HG03521 (cell line): ENCODE data around the gene BABAM2.

Experiments used
- ATAC-seq: cut with Tn5 transposase; IDR thresholded peaks from one replicate; pipeline ENCODE4 v1.9.1; 2021; ENCODE audit warnings: mild to moderate bottlenecking, moderate library complexity; ENCODE audit not compliant: unreplicated experiment

Gene BABAM2

DNA sequence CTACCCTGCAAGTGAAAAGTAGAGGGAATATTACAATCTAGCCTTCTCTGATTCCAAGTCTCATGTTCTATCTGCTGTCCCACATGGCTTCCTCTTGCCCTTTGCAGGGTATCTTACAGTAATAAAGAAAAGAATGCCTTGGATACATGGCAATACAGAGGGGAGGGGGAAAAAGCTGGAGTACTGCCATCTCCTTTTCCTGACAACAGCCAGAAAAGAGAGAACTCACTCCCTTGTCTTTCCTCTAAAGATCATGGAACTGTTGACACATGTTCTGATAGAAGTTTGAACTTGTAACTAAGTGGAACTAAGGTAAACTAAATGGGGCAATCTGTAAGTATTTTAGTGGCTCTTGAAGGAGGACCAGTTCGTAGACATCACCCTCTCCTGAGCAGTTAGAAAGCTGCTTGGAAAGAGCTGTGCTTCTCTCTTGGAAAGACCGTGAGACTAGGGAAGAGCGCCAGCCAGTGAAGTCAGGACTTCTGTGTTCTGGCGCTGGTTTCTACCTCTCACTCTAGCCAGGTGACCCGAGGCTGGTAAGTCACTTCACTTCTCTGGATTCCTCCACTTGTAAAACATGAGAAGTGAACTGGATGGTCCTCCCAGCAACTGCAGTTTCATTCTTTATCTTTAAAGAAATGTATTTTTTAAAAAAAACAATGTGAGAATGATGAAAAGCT, 259.8 kb downstream of the BABAM2 start:
- ATAC-seq = no peak

DNA sequence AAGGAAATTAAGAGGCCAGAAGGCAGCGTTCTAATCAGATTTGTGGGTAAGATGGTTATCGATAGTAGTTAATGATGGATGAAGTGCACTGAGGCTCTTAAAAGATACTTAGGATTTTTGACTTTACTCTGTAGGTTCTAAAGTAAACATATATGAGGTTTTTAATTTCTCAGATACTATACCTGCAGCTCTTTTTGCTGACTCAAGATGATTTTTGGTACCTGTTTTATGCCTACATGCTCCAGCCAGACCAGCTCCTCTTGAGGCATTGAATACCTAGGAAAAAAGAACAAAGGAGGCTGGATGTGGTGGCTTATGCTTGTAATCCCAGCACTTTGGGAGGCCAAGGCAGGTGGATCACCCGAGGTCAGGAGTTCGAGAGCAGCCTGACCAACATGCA, 260.5 kb downstream of the BABAM2 start:
- no peak for ATAC-seq

DNA sequence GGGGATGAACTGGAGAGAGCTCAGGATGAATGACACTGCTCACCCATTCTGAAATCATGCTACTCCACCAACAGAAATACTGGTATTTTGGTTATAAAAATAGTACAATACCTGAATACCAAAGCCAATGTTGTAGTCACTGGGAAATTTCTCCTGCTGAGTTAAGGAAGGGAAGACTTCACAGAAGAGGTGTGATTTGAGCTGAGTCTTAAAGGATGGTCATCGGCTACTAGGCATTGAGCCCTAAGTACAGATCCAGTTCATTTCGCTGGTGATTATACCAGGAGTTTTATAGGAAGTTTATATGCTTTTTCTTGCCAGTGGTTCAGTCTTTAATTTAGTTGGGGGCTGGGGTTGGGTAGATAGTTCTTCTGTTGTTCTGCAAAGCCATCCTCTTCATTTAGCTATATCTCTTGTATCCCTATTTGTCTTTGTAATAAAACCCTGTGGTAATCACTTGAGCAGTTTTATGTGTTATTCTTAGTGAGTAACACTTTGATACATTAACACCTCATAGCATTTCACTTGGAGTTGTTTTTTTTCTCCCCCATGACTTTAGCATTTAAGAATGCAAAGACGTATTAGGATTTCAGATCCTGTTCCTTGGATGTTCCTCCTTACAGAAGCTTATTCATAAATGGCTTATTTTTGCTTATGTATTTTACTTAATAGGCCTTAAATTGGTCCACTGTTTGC, 262.2 kb downstream of the BABAM2 start:
- ATAC-seq = no peak

DNA sequence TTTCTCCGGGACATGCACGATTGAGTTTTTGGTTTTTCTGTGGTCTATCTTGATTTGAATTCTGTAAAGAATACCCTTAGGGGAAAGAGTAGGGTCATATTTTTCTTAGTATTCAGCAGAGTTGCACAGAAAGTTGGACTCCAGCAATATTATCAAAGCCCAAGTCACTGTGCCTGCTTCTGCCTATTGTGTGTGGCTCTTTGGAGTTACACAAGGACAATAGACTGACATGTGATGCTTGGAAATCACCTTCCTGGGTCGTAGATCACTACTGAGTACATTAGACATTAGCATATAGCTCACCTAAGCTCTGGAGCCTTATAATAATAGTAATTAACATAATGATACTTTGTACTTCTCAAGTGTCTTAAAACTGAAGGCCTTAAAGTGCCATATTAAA, 263.3 kb downstream of the BABAM2 start:
- ATAC-seq = no peak

DNA sequence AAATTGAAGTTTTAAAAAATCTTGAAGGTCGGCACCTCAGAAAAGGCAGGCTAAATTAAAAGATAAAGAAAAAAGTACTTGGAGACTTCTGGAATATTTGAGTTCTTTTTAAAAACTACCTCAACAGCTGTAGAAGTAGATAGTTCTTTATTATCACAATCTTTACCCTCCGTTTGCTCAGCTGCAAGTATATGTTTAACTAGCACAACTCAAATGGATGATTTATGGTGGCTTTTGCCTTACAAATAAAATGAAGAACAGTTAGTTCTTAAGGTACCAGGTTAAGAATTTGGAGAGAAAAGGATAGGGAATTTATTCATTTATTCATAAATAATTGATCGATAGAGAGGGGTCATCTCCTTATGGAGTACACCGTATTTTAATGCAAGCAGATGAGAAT, 264.6 kb downstream of the BABAM2 start:
- no peak for ATAC-seq

DNA sequence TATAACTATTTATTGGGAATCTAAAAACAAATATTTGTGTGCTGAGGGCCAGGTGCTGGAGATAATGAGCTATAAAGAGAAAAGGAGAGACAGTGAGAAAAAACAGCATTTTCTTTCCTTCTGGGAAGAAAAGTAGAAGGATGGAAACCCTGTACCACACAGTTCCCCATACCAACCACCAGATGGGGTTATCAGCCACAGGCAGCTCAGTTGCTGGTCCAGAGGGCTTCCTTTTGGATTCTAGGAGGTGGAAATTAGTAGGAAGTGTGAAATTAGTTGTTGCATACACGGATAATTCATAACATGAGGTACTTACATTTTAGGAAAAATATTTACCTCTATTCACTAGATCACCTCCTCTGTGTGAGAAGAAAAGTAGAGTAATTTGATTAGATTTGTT, 265.1 kb downstream of the BABAM2 start:
- ATAC-seq = no peak

DNA sequence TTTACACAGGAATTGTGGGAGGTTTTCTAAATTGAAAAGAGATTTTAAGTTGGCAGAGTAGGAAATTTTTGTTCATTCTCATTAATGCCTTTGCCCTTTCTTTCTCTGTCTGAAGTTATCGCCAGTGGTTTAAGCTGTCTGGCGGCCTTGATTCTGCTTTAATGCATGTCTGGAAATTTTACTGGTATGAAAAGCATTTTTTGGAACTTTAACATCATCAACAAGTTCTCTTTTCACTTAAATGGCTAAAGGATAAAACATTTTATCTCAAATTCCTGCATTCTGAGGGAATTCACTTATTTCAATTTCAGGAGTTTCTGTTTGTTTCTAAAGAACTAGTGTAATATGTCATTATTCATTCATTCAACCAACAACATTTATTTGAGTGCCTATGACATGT, 268.3 kb downstream of the BABAM2 start:
- no peak for ATAC-seq

DNA sequence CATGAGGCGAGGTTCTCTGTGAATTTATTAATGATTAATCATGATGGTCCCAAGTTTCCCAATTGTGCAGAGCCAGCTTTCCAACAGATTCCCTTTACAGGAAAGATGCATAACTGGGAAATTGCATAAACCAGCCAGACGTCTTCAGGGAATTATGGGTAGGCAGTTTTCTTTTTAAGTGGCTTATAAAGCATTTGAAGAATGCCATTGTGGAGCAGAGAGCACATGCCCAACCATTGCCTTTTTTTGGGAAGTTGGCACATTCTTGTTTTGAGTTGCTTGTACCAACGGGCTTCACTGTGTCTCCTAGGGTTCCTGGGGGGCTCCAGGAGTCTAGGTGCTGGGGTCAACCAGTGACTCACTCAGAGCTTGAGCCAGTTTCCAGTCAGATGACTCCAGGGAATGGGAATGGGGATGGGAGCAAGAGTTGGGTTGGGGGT, 270.5 kb downstream of the BABAM2 start:
- no peak for ATAC-seq

DNA sequence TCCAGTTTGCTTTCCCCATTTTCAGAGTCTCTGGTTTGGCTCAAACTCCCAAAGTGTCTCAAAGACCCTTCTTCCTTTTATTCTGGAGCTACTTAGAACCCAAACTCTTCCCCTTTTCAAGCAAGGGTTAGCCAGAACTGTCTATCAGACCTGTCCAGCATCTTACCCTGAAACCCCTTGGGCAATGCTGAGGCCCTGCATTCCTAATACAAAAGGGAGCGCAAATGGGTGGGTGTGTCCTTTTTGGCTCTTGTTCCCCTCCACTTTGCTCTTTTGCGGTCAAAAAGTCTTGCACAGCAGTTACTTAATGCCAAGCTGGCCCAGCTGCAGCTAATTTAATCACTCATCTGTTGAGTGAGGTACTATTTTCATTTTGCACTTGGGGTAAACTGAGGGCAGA, 270.9 kb downstream of the BABAM2 start:
- no peak for ATAC-seq

DNA sequence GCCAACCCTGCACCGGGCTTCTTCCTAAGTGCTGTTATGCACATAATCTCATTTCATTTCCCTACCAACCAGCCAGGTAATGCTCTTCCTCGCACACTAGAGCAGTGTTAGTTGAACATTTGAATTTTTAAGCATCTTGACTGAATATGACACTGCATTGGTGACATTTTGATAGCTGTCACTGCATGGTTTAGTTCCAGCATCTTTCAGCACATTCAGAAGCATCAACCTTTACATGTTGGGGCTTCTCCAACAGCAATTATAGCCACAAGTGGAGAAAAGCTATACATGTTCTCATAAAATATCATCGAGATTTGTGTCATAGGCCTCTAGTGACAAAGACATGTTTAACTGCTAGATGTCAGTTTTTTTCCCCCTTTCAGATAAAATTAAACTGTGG, 272.0 kb downstream of the BABAM2 start:
- ATAC-seq = no peak

DNA sequence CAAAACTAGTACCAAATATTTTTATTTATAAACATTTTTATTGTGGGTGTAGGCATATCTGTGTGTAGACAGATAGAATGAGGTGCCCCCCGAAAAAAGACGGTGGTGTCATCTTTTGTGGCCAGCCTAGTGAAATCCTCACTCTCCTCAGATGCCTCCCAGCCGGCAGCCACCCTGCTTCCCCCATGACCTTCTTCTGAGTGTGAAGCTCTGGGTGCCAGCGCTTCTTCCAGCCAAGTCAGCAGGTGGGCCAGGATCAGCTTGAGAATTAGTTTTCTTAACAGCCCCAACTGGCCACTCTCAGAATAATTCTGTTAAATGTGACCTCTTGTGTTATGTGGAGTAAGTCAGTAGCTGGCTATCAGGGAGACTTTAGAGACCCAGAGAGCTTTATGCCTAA, 272.5 kb downstream of the BABAM2 start:
- ATAC-seq = no peak

DNA sequence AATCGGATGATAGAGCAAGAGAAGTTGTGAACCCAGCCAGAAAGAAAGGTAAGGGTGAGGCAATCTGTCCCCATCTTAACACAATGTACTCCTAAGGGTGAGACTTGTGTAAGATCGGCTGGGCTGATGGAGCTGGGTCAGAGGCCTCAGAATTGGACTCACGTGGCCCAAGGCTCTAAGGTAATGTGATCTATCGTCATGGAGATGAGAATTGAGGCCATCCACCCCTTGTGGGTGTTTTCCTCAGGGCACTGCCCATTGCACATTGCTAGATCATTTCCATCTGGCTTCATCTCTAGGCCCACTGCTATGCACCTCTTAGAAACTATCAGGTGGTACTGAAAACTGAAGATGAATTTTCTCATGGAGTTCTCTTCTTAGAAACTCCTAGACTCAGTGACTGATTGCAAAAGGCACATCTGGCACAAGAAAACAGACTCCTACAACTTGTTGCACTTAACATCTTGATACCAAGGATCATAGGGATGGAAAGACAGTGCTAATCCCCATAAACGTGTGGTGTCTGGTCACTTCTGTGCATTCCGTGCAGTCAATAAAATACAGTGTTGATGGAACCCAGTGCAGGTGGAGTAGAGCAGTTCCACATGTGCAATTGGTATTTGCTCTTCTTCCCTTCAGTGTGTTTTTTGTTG, 273.2 kb downstream of the BABAM2 start:
- ATAC-seq = no peak

DNA sequence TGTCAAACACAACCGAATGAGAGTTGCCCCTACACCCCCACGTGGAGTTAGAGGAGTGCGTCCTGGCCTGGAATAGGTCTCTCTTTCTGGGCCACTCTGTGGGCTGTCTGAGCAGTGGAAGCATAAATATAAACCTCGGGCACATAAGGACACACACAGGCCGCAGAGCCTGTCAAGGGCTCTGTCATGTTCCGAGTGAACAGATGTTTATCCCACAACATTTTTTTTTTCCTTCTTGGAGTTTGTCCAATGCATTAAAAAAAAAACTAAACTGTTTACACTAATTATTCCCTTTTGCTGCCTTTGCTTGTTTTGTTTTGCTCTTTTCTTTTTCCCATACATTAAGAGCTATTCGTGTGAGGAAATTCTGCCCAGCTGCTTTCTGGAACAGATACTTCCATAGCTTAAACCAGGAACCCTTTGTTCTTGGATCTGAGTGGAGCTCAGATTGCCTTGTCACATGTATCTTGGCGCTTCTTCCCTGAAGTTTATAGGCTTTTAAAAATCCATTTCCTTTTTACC, 273.8 kb downstream of the BABAM2 start:
- ATAC-seq = no peak

DNA sequence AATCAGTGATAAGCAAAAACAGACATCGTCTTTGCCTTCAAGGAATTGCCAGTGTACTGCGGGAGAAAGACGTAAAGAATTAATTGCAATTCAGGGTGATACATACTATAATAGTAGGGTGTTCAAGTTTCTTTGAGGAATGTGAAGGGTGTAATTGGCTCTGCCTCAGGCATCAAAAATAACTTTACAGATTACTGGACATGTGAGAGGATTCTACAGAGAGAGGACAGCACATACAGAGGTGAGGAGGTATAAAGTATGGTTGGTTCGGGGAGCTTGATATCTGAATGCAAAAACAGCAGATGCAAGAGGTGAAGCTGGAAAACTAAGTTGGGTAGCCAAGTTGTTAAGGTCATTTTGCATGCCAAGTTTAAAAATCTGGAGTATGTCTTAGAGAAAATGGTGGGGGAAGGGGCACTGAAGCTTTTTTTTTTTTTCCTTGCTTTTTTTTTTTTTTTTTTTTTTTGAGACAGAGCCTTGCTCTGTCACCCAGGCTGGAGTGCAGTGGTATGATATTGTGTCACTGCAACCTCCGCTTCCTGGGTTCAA, 274.6 kb downstream of the BABAM2 start:
- ATAC-seq = no peak

DNA sequence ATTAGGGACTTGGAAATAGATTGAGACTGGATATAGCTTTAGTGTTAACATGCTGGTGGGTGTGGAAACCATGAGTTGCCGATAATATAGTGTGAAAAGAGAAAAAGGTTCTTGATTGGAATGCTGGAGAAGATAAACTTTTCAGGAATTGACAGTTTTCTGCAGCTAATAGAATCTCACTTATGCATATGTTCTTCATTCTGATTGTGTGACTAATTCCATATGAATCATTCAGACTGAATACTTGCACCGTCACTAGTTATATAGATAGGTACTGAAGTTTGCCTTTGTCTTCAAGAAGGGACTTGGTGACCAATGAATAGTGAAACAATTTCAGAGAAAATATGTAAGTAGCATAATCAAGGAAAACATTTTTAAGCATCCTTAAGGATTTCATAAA, 276.4 kb downstream of the BABAM2 start:
- ATAC-seq = no peak

DNA sequence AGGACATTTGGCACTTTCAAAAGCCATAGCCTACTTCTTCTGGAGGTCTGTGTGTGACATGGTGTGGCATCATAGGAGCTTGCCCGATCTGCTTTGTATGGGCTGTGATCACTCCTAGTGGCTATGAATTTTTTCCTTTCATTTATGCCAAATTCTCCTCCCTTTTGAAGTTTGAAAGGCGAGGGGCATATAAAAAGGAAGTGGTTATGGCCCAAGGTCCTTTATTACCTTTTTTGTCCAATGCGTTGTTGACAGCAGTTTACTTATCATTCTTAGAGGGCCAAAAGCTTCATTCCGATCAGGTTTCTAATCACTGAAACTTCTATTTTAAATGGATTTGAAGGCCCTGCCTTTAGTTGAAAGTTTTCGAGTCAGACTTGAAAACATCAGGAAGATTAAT, 277.8 kb downstream of the BABAM2 start:
- no peak for ATAC-seq

DNA sequence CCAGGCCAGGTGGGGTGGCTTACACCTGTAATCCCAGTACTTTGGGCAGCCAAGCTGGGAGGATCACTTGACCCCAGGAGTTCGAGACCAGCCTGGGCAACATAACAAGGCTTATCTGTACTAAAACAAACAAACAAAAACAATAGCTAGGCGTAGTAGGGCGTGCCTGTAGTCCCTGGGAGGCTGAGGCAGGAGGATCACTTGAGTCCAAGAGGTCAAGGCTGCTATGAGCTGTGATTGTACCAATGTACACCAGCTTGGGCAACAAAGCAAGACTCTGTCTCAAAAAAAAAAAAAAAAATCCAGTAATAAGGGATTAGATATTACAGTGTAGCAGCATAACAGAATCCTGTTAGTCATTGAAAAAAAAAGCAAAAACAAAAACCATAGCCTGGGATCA, 279.0 kb downstream of the BABAM2 start:
- no peak for ATAC-seq

DNA sequence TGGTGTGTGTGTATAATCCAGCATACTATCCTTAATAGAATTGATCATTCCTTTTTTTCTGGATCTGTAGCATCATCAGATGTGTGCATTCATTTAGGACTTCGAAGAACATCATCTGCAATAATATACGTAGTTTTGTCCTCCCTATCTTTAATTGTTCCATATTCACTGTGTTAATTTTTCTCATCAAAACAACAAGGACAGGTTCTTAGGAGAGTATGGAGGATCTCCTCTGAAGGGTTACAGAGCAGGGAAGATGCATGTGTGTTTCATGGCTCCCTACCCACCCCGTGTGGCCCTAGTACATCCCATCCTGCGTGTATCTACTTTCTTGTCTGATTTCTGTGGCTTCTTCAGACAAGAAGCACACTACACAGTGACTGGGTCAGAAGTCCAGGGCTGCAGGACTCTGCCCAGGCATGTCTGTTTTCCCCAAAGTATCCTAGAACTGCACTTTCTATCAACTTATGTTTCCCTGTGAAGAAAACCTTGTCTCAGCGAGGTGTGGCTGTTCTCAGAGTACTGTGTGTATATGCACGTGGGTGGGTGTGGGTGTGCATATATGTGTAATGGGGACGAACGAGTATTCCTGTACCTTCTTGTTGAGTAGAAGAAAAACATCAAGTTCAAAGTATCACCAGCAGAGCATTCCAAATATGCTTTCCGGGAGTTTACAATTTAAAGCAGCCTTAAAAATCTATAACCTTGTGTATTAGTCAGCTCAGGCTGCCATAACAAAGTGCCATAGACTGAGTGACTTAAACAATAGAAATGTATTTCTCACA, 281.8 kb downstream of the BABAM2 start:
- ATAC-seq = no peak

DNA sequence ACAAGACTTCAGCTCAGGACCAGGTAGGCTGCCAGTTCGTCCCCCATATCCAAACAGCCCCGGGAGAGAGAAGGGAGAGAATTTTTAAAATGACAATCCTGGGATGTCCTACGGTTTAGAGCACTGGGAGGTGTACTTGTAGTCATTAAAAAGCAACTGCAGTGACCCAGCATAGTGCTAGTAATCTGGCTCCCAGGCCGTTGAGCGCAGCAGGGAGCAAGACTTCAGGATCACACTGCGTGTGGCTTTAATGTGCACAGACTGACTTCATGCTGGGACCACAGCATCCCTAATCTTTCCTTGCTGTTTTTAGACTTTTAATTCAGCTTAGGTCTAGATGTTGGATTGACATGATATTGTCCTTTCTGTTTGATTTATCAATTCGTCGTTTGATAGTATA, 282.8 kb downstream of the BABAM2 start:
- ATAC-seq = no peak

DNA sequence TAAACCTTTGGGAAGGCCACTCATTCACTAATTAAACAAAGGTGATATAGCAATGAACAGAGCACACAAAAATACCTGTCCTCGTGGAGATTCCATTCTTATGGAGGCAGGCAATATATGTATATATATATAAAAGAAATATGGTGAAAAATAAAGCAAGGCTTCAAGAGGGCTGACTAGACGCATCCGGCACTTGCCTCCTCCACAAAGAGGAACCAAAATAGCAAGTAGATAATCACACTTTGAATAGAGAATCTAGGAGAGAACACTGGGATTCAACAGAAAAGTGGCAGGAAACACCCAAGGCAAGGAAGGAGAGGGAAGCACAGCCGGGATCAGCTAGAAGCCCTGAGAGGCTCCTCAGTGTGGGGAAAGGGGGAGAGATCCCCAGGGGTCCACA, 283.7 kb downstream of the BABAM2 start:
- no peak for ATAC-seq

DNA sequence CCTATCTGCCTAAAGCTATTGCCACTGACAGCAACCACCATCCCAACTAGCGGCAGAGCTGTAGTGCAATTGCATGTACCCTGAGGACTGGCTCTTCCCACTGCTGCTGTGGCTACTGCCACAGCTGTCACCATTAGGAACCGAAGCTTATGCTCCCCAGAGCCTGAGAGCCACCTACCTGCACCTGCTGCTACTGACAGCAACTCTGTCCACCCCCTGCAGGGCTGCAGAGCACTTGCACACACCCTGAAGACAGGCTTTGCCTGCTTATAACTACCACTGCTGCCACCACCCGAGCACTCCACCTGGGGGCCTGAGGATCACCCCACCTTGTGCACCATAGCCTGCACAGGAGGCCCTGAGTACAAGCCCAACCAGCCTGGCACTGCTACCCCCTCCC, 284.5 kb downstream of the BABAM2 start:
- ATAC-seq = no peak
